DOHH2 (cell line): ENCODE measurements around the gene GNG14.

Source experiments
- H3F3A ChIP-seq: fragments of 200-600 bp; sonication (generic), shearing (Covaris generic); 2 replicates; pipeline ENCODE4 v1.6.0; 2016; ENCODE audit warnings: antibody characterized with exemption, mild to moderate bottlenecking; ENCODE audit not compliant: control insufficient read depth, insufficient read depth
- H3K27ac ChIP-seq: fragments of 200-600 bp; sonication (generic); 2 replicates; pipeline ENCODE4 v1.5.1; 2014; ENCODE audit warnings: low read depth, mild to moderate bottlenecking, low read length, moderate library complexity
- H3K27me3 ChIP-seq: fragments of 200-600 bp; sonication (generic); 2 replicates; pipeline ENCODE4 v1.6.1; 2014; ENCODE audit warnings: mild to moderate bottlenecking, low read length, mixed read lengths; ENCODE audit not compliant: control insufficient read depth
- H3K36me3 ChIP-seq: fragments of 200-600 bp; sonication (generic); 2 replicates; pipeline ENCODE4 v1.6.1; 2014; ENCODE audit warnings: mild to moderate bottlenecking, low read length, moderate library complexity, mixed read lengths; ENCODE audit not compliant: control insufficient read depth
- H3K4me1 ChIP-seq: fragments of 200-600 bp; sonication (generic); 2 replicates; pipeline ENCODE4 v1.6.1; 2014; ENCODE audit warnings: mild to moderate bottlenecking, low read length, mixed read lengths; ENCODE audit not compliant: control insufficient read depth
- H3K4me2 ChIP-seq: fragments of 200-600 bp; sonication (generic); 2 replicates; pipeline ENCODE4 v1.6.0; 2014; ENCODE audit warnings: mild to moderate bottlenecking, low read length, moderate library complexity
- H3K4me3 ChIP-seq: fragments of 200-600 bp; sonication (generic); 2 replicates; pipeline ENCODE4 v1.5.1; 2014; ENCODE audit warnings: mild to moderate bottlenecking, low read length, mixed read lengths
- H3K79me2 ChIP-seq: fragments of 200-600 bp; sonication (generic); 2 replicates; pipeline ENCODE4 v1.6.1; 2014; ENCODE audit warnings: mild to moderate bottlenecking, low read length, mixed read lengths; ENCODE audit not compliant: control insufficient read depth
- H3K9me2 ChIP-seq: fragments of 200-600 bp; sonication (generic); replicated peaks from 2 replicates; pipeline ENCODE4 v1.6.1; 2014; ENCODE audit warnings: mild to moderate bottlenecking, low read length, mixed read lengths; ENCODE audit not compliant: control insufficient read depth
- H3K9me3 ChIP-seq: fragments of 200-600 bp; sonication (generic); 2 replicates; pipeline ENCODE4 v1.6.1; 2014; ENCODE audit warnings: antibody characterized with exemption, low read length, mixed read lengths; ENCODE audit not compliant: control insufficient read depth, insufficient read depth
- H4K20me1 ChIP-seq: fragments of 200-600 bp; sonication (generic); 2 replicates; pipeline ENCODE4 v1.6.0; 2014; ENCODE audit warnings: low read depth, mild to moderate bottlenecking, antibody characterized with exemption, low read length, moderate library complexity; ENCODE audit not compliant: control insufficient read depth, insufficient read depth
- CTCF ChIP-seq: fragments of 200-600 bp; sonication (generic); IDR thresholded peaks from one replicate; pipeline ENCODE4 v1.5.1; 2014; ENCODE audit warnings: antibody characterized with exemption, mild to moderate bottlenecking, low read depth, low read length; ENCODE audit not compliant: poor library complexity, severe bottlenecking
- EZH2phosphoT487 ChIP-seq: fragments of 200-600 bp; sonication (generic); IDR thresholded peaks from 2 replicates; pipeline ENCODE4 v1.6.1; 2017; ENCODE audit warnings: borderline replicate concordance, mild to moderate bottlenecking, antibody characterized with exemption, low read length, moderate library complexity, mixed read lengths

The GNG14 gene

DNA sequence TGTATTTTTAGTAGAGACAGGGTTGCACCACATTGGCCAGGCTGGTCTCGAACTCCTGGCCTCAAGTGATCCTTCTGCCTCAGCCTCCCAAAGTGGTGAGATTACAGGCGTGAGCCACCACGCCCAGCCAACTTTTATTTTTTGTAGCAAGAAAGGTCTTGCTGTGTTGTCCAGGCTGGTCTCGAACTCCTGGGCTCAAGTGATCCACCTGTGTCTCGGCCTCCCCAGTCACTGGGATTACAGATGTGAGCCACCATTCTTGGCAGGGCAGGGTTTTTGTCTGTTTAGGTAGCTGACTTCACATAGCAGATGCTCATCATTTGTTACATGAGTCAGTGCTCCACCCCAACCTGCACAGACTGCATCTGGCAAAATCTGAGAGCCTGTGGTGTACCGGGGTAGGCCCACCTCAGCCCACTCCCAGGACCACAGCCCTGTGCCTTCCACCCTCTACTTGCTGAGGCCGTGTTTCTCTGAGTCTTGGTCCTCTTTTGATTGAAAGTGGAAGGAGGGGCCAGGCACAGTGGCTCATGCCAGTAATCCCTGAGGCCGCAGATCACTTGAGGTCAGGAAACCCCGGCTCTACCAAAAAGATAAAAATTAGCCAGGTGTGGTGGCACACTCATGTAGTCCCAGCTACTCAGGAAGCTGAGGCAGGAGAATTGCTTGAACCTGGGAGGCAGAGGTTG is 40.1 kb downstream of the GNG14 start:
- Histone ChIP-seq H3K4me3 (no peak overlapping the region), H3K27me3 (no peaks in the 10 kb centered on the region), H3K27ac (peak overlapping the region; percentile 79), H3K9me2 (no peaks in the 10 kb centered on the region), H4K20me1 (peaks cover 12% of the 10 kb centered on the region), H3K79me2 (peaks cover 70% of the 10 kb centered on the region), H3F3A (peaks cover 24% of the 10 kb centered on the region), H3K4me2 (peak overlapping the region; percentile 43; the same call in 1 of the 2 replicates), H3K36me3 (peaks cover 66% of the 10 kb centered on the region), H3K4me1 (peaks cover 78% of the 10 kb centered on the region), H3K9me3 (no peaks in the 10 kb centered on the region)
- no peak for TF ChIP-seq EZH2phosphoT487
- TF ChIP-seq CTCF: no peak

- Histone ChIP-seq H3K4me2 (peak overlapping the region; percentile 32), H4K20me1 (peaks cover 21% of the 10 kb centered on the region), H3F3A (peaks cover 21% of the 10 kb centered on the region), H3K9me2 (no peaks in the 10 kb centered on the region), H3K4me1 (peaks cover 78% of the 10 kb centered on the region), H3K4me3 (no peak overlapping the region), H3K27me3 (no peaks in the 10 kb centered on the region), H3K79me2 (peaks cover 71% of the 10 kb centered on the region), H3K27ac (0 out of 2 replicates have a peak overlapping the region, but pooled peaks have one; percentile 17), H3K9me3 (no peaks in the 10 kb centered on the region), H3K36me3 (peaks cover 73% of the 10 kb centered on the region)
- TF ChIP-seq EZH2phosphoT487: no peak
- no peak for TF ChIP-seq CTCF
Measured at GRCh38 chr19:12730064-12730463, 42.3 kb downstream of the GNG14 start.

DNA sequence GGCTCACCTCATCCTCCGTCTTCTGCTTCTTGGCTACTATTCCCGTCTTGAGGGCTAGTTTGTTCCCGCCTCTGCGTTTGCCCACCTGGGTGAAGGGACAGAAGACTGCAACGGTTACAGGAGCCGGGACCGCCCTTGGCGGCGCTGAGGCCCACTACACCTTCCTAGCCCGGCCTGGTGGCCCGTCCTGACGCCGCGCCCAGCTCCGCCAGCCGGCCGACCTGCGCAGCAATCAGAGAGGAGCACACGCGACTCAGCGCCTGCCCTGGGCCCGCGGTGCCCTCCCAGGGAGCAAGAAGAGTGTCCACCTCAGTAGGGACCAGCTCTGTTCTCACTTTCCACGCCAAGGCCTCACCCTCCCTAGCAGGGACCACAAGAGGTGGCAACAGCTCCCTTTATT is 43.5 kb downstream of the GNG14 start:
- peaks cover 73% of the 10 kb centered on the region for H3K36me3 ChIP-seq

More for the DNA sequence above, 43.5 kb downstream of the GNG14 start:
- Histone ChIP-seq H3K27me3 (no peaks in the 10 kb centered on the region), H3K4me3 (no peak overlapping the region), H3K4me2 (no peak overlapping the region), H3K4me1 (peaks cover 72% of the 10 kb centered on the region), H3K79me2 (peaks cover 70% of the 10 kb centered on the region), H3K27ac (no peak overlapping the region), H3K9me3 (no peaks in the 10 kb centered on the region), H3K9me2 (no peaks in the 10 kb centered on the region), H3F3A (peaks cover 25% of the 10 kb centered on the region), H4K20me1 (peaks cover 21% of the 10 kb centered on the region)
- TF ChIP-seq EZH2phosphoT487 (no peak), CTCF (no peak)
